ENCODE data around the gene PRAMEF26.
"Not testable (repeated sequence)": the region's sequence is repeated elsewhere in the genome, so short reads cannot be mapped to it uniquely, and the experiment has no call there.

Gene PRAMEF26

GRCh38 chr1:13155909-13156308 is at the start of gene PRAMEF26:
PRAMEF26 (minus strand) TSS chr1:13156009; CDS start chr1:13153095, 2,914 bp downstream.
- DNase-seq, result not testable (repeated sequence)

- not testable (repeated sequence) for DNase-seq
These were observed 45.5 kb upstream of the PRAMEF26 start, which contains the start of gene PRAMEF13 for GRCh38 chr1:13201309-13201708. PRAMEF13 (minus strand) TSS chr1:13201409; CDS start chr1:13199589, 1,820 bp downstream.

- DNase-seq, result not testable (repeated sequence)
These were observed 15.7 kb upstream of the PRAMEF26 start, which contains the start of gene PRAMEF9 for GRCh38 chr1:13171548-13171947. PRAMEF9 (plus strand) TSS chr1:13171848; CDS start chr1:13175281, 3,433 bp downstream.

GRCh38 chr1:13165531-13165930 is 9.7 kb upstream of the PRAMEF26 start, which contains the start of gene HNRNPCL4:
HNRNPCL4 (minus strand) TSS chr1:13165631; CDS start chr1:13165467, 164 bp downstream.
- DNase-seq, result not testable (repeated sequence)

GRCh38 chr1:13116754-13117153 is 39.1 kb downstream of the PRAMEF26 start, which contains the start of gene HNRNPCL2:
HNRNPCL2 (minus strand) TSS chr1:13116854; CDS start chr1:13116400, 454 bp downstream.
- DNase-seq, result not testable (repeated sequence)

Measured in suppressor macrophage treated with lipopolysaccharide for 1 hour (primary cell).